GM12878 (cell line): ENCODE results near the gene IFNA13. TPM values are rescaled to one million over a fixed set of nuclear protein-coding genes. Genes with fewer than 3 reads are reported as not detected.

Experiments used
- ATAC-seq: fragments of 200-7000 bp; cut with Tn5 transposase; 3 replicates; pipeline ENCODE4 v1.9.1; 2020; ENCODE audit warnings: mild to moderate bottlenecking, moderate library complexity
- BruUV-seq: library from RNA; stranded (reverse); fragments of 400-500 nt; replicated peaks from 2 replicates; lab custom pipeline; 2021; lab: Mats Ljungman, UMichigan
- CTCF ChIA-PET: fragments of 300-600 bp; sonication (Branson Sonifier 250); formaldehyde crosslinking; extraction: SDS; loops from one replicate; lab custom pipeline; 2021; ENCODE audit warnings: inconsistent platforms; lab: Yijun Ruan, JAX
- POLR2A ChIA-PET: fragments of 350-600 bp; formaldehyde crosslinking; extraction: SDS; loops from one replicate; lab custom pipeline; 2021; ENCODE audit warnings: inconsistent platforms; lab: Charles Lee
- RAD21 ChIA-PET: fragments of 300-600 bp; sonication (Branson Sonifier 250); formaldehyde crosslinking; loops from one replicate; lab custom pipeline; 2023; ENCODE audit warnings: antibody characterized with exemption; ENCODE audit not compliant: unreplicated experiment; lab: Charles Lee
- SMC1A ChIA-PET: fragments of 300-600 bp; sonication (Branson Sonifier 250); formaldehyde crosslinking; loops from one replicate; lab custom pipeline; 2023; ENCODE audit not compliant: unreplicated experiment, uncharacterized antibody; lab: Charles Lee
- DNase-seq: peaks from one replicate; pipeline ENCODE4 v3.0.0-alpha.2; 2011; ENCODE audit warnings: low read depth, low spot score
- FAIRE-seq: peaks from 3 replicates; lab custom pipeline; 2011; peaks lifted over from hg19 to GRCh38; lab: Jason Lieb, UNC
- H2AFZ ChIP-seq: 2 replicates; pipeline ENCODE4 v1.6.0; 2011; ENCODE audit warnings: low read depth, low read length, control low read depth; ENCODE audit not compliant: control insufficient read depth
- H3K27ac ChIP-seq: 2 replicates; pipeline ENCODE4 v1.5.1; 2011; ENCODE audit warnings: control low read depth; ENCODE audit not compliant: control insufficient read depth, insufficient read depth
- H3K27me3 ChIP-seq, 2 experiments: replicated peaks in 1 of 2; 2 replicates each; pipeline versions ENCODE4 v1.6.0 to v1.6.1; 2011; ENCODE audit warnings: low read length in 1 of 2; ENCODE audit not compliant: control insufficient read depth in 2 of 2, insufficient read depth in 2 of 2
- H3K36me3 ChIP-seq, 2 experiments: 2 replicates each; pipeline ENCODE4 v1.5.1; 2011; ENCODE audit warnings: low read length in 1 of 2; ENCODE audit not compliant: control insufficient read depth in 2 of 2, insufficient read depth in 2 of 2
- H3K4me1 ChIP-seq: 2 replicates; pipeline ENCODE4 v1.6.1; 2011; ENCODE audit warnings: mild to moderate bottlenecking, low read length, moderate library complexity, mixed read lengths; ENCODE audit not compliant: control insufficient read depth, insufficient read depth
- H3K4me2 ChIP-seq: 2 replicates; pipeline ENCODE4 v1.6.0; 2011; ENCODE audit warnings: control low read depth; ENCODE audit not compliant: control insufficient read depth, insufficient read depth
- H3K4me3 ChIP-seq: fragments of 200-600 bp; sonication (generic); 2 replicates; pipeline ENCODE4 v1.5.1; 2016
- H3K79me2 ChIP-seq: 2 replicates; pipeline ENCODE4 v1.6.0; 2011; ENCODE audit warnings: low read length; ENCODE audit not compliant: control insufficient read depth, insufficient read depth
- H3K9ac ChIP-seq: 2 replicates; pipeline ENCODE4 v1.8.0; 2011; ENCODE audit warnings: low read length, control low read depth, mixed read lengths; ENCODE audit not compliant: control insufficient read depth, insufficient read depth
- H3K9me3 ChIP-seq: replicated peaks from 3 replicates; pipeline ENCODE4 v1.5.1; 2011; ENCODE audit warnings: mild to moderate bottlenecking, low read length; ENCODE audit not compliant: control insufficient read depth, insufficient read depth
- H4K20me1 ChIP-seq: 2 replicates; pipeline ENCODE4 v1.6.0; 2011; ENCODE audit not compliant: control insufficient read depth, insufficient read depth
- ESRRA ChIP-seq: IDR thresholded peaks from 2 replicates; pipeline ENCODE4 v1.6.1; 2012; ENCODE audit warnings: mild to moderate bottlenecking, low read length, improper control_type of control experiment
- IKZF2 ChIP-seq, 2 experiments: fragments of 450-650 bp; IDR thresholded peaks; 2 replicates each; pipeline ENCODE4 v1.6.1; 2017; ENCODE audit warnings: mild to moderate bottlenecking in 2 of 2, moderate library complexity in 2 of 2
- IRF5 ChIP-seq: fragments of 450-650 bp; IDR thresholded peaks from 2 replicates; pipeline ENCODE4 v1.6.1; 2017; ENCODE audit warnings: borderline replicate concordance
- MEF2B ChIP-seq: fragments of 450-650 bp; IDR thresholded peaks from 2 replicates; pipeline ENCODE4 v1.6.1; 2018; ENCODE audit warnings: mild to moderate bottlenecking, moderate library complexity; ENCODE audit not compliant: partially characterized antibody, poor library complexity, severe bottlenecking
- ZBTB4 ChIP-seq: fragments of 450-650 bp; formaldehyde crosslinking; IDR thresholded peaks from 2 replicates; pipeline ENCODE4 v1.4.0; 2022; ENCODE audit warnings: mild to moderate bottlenecking, moderate library complexity
- ZBTB40 ChIP-seq: fragments of 450-650 bp; IDR thresholded peaks from 2 replicates; pipeline ENCODE4 v1.6.1; 2016; ENCODE audit warnings: mild to moderate bottlenecking, moderate library complexity, borderline replicate concordance
- ZNF622 ChIP-seq: fragments of 450-650 bp; IDR thresholded peaks from 2 replicates; pipeline ENCODE4 v1.6.1; 2017; ENCODE audit warnings: mild to moderate bottlenecking, inconsistent platforms
- in situ Hi-C: fragments of 300-500 bp; cut with MboI; formaldehyde crosslinking; loops from 9 replicates; pipeline ENCODE4 v1.14.3; 2018; ENCODE audit warnings: mixed read lengths
- intact Hi-C: fragments of 100-400 bp; cut with micrococcal nuclease; formaldehyde crosslinking; loops from one replicate; pipeline ENCODE4 v1.14.2; 2022; ENCODE audit not compliant: unreplicated experiment
- polyA plus RNA-seq, 11 experiments: library from polyadenylated mRNA; depleted of rRNA in 4 of 11; unstranded in 6 of 11; stranded (reverse) in 5 of 11; fragments of >200 nt; fragmentation: Nextera tagmentation in 4 of 11; fragmentation: Illumina TruSeq in 1 of 11; extraction: Ambion mirVana in 4 of 11; extraction: Trizol in 1 of 11; gene quantifications; 1 replicate in 1 of 11; 2 replicates in 10 of 11; pipeline versions ENCODE4 v1.2.1 to v1.2.3, GENCODE V29; 2011 to 2016; ENCODE audit warnings: inconsistent platforms in 2 of 11, missing spikeins in 2 of 11, low read depth in 1 of 11
- total RNA-seq, 4 experiments: library from RNA; depleted of rRNA in 3 of 4; stranded (reverse); fragments of >200 nt in 3 of 4; fragmentation: Illumina TruSeq in 1 of 4; extraction: Trizol in 1 of 4; gene quantifications; 2 replicates each; pipeline versions ENCODE4 v1.2.1 to v1.2.3, GENCODE V29; 2013 to 2021

IFNA13 gene
- total and polyA plus RNA-seq, 10 of the 15 experiments (the other 5 are each of a cell fraction or from before 2014, with no cell fraction given): not detected

GRCh38 chr9:21412107-21412506, 44.2 kb upstream of the IFNA13 start:
- H3K9me3 ChIP-seq: no peaks in the 10 kb centered on the region
- H3K4me3 ChIP-seq: no peak overlapping the region
- SMC1A ChIA-PET: interaction anchor here (1.2 to 3.9 kb wide), 6 partner anchors 10 to 93 kb away, joined by 3 to 32 read pairs (median 8); no protein-coding TSS in a partner anchor
- TF ChIP-seq ZNF622 (no peak), ZBTB40 (no peak), MEF2B (peak; percentile 84), ESRRA (no peak), IKZF2 (IDR thresholded peaks at IDR 0.05) (peak in 1 of 2 experiments; percentile 38; a peak in 1 of 4 replicates), ZBTB4 (CRISPR knock-in tag) (no peak), IRF5 (no peak)
- intact Hi-C loops (loop anchor here (2.0 to 5.0 kb wide), 2 partner anchors 93 to 170 kb away; partner anchors contain the start of gene IFNA14), in situ Hi-C loops (no loop called here)
- RAD21 ChIA-PET: interaction anchor here (0.5 to 3.6 kb wide), 6 partner anchors 77 to 156 kb away, joined by 3 to 24 read pairs (median 6); partner anchors contain the start of gene KLHL9
- H2AFZ ChIP-seq: no peak overlapping the region
- DNase-seq (no peak), ATAC-seq (peak; percentile 55; the same call in 2 of the 3 replicates), FAIRE-seq (no peak)
- no peaks in the 10 kb centered on the region for H3K36me3 ChIP-seq
- H3K27me3 ChIP-seq: no peaks in the 10 kb centered on the region; a peak in 1 of 4 replicates
- H3K9ac ChIP-seq: no peak overlapping the region
- no peak overlapping the region for H3K27ac ChIP-seq
- CTCF ChIA-PET: interaction anchor here (0.8 to 5.9 kb wide), 9 partner anchors 9 to 159 kb away, joined by 3 to 55 read pairs (median 5); no protein-coding TSS in a partner anchor
- BruUV-seq: no TSS peak
- POLR2A ChIA-PET: interaction anchor here (0.6 kb wide), 1 partner anchor 35 kb away, joined by 6 read pairs; no protein-coding TSS in a partner anchor
- H3K79me2 ChIP-seq: no peaks in the 10 kb centered on the region
- H3K4me2 ChIP-seq: 0 out of 2 replicates have a peak overlapping the region, but pooled peaks have one; percentile 19
- no peaks in the 10 kb centered on the region for H4K20me1 ChIP-seq
- H3K4me1 ChIP-seq: peaks cover 6% of the 10 kb centered on the region; the same call in 1 of the 2 replicates
